ENCODE results near the gene EED. TPM values are rescaled to one million over a fixed set of nuclear protein-coding genes. Genes with fewer than 3 reads are reported as not detected.

The EED gene
- total and polyA plus RNA-seq, 4 donors = 5.4 to 17.1 (median 8.2) TPM

DNA sequence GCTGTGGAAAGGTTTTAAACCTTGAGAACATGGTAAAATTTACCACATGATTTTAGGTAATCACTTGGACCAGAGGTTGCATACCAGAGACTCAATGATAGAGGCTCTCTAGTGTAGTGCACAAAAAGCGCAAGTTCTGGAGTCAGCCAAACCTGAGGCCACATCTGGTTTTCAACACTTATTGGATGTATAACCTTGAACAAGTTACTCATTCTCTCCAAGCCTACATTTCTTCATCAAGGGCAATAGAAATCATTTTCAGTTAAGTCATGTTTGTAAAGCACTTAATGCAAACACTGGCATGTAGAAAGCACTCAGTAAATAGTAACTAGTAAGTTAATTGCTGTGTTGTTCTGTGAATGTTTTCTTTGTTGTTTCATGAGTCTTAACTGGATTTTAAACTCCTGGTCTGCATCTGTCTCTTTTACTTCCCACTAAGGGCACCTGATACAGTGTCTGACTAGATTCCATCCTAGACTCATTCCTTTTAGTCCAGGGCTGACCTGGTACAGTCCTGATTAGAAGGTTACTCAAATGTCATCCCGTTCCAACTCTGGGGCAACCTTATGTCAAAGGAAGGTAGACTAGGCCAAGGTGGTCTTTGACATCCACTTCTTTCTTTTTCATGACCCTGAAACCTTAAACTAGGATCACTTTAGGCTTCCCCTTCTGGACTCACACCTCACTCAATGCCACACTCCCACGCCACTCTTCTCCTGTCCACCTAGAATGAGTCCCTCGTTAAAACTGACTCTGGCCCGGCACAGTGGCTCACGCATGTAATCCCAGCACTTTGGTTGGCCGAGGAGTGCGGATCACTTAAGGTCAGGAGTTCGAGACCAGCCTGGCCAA lies 34.5 kb upstream of the EED start:
- TF ChIP-seq, protein P1, sequence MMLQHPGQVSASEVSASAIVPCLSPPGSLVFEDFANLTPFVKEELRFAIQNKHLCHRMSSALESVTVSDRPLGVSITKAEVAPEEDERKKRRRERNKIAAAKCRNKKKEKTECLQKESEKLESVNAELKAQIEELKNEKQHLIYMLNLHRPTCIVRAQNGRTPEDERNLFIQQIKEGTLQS (IDR thresholded peaks at IDR 0.05) = peak; percentile 40
- TF ChIP-seq JUND (IDR thresholded peaks at IDR 0.05) (peak; percentile 25 to 40), YY1 (IDR thresholded peaks at IDR 0.05) (no peak), RAD21 (IDR thresholded peaks at IDR 0.05) (no peak), HNF4A (conservative IDR thresholded peaks at IDR 0.05) (peak in 1 of 2 donors; percentile 35), RXRA (IDR thresholded peaks at IDR 0.05) (peak; percentile 26 to 27), GABPA (IDR thresholded peaks at IDR 0.05 in 1 of 2, conservative IDR thresholded peaks at IDR 0.05 in 1 of 2) (no peak)
- TF ChIP-seq, protein P2, sequence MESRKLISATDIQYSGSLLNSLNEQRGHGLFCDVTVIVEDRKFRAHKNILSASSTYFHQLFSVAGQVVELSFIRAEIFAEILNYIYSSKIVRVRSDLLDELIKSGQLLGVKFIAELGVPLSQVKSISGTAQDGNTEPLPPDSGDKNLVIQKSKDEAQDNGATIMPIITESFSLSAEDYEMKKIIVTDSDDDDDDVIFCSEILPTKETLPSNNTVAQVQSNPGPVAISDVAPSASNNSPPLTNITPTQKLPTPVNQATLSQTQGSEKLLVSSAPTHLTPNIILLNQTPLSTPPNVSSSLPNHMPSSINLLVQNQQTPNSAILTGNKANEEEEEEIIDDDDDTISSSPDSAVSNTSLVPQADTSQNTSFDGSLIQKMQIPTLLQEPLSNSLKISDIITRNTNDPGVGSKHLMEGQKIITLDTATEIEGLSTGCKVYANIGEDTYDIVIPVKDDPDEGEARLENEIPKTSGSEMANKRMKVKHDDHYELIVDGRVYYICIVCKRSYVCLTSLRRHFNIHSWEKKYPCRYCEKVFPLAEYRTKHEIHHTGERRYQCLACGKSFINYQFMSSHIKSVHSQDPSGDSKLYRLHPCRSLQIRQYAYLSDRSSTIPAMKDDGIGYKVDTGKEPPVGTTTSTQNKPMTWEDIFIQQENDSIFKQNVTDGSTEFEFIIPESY (IDR thresholded peaks at IDR 0.05) = no peak
- TF ChIP-seq, protein P3, sequence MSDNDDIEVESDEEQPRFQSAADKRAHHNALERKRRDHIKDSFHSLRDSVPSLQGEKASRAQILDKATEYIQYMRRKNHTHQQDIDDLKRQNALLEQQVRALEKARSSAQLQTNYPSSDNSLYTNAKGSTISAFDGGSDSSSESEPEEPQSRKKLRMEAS (IDR thresholded peaks at IDR 0.05) = no peak
- TF ChIP-seq, protein P4, sequence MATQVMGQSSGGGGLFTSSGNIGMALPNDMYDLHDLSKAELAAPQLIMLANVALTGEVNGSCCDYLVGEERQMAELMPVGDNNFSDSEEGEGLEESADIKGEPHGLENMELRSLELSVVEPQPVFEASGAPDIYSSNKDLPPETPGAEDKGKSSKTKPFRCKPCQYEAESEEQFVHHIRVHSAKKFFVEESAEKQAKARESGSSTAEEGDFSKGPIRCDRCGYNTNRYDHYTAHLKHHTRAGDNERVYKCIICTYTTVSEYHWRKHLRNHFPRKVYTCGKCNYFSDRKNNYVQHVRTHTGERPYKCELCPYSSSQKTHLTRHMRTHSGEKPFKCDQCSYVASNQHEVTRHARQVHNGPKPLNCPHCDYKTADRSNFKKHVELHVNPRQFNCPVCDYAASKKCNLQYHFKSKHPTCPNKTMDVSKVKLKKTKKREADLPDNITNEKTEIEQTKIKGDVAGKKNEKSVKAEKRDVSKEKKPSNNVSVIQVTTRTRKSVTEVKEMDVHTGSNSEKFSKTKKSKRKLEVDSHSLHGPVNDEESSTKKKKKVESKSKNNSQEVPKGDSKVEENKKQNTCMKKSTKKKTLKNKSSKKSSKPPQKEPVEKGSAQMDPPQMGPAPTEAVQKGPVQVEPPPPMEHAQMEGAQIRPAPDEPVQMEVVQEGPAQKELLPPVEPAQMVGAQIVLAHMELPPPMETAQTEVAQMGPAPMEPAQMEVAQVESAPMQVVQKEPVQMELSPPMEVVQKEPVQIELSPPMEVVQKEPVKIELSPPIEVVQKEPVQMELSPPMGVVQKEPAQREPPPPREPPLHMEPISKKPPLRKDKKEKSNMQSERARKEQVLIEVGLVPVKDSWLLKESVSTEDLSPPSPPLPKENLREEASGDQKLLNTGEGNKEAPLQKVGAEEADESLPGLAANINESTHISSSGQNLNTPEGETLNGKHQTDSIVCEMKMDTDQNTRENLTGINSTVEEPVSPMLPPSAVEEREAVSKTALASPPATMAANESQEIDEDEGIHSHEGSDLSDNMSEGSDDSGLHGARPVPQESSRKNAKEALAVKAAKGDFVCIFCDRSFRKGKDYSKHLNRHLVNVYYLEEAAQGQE (IDR thresholded peaks at IDR 0.05) = no peak
- no peak overlapping the region for H3K27ac ChIP-seq (ENCODE audit: low read depth in 1 of 2, low read length in 2 of 2)
- H3K9ac ChIP-seq (ENCODE audit: low read depth in 1 of 2, low read length in 2 of 2) = no peak overlapping the region
- peaks cover 0 to 3% (median 0%) of the 10 kb centered on the region in 4 donors for H3K4me1 ChIP-seq (ENCODE audit: control insufficient read depth in 4 of 4, insufficient read depth in 4 of 4, low read length in 3 of 4)
- no peaks in the 10 kb centered on the region for H3K9me3 ChIP-seq (ENCODE audit: control insufficient read depth in 4 of 4, low read length in 3 of 4)
- H3K27me3 ChIP-seq (ENCODE audit: control insufficient read depth in 4 of 4, insufficient read depth in 4 of 4, low read length in 3 of 4) = no peaks in the 10 kb centered on the region
- no peak for DNase-seq (ENCODE audit: low spot score)
- H3K36me3 ChIP-seq (ENCODE audit: control insufficient read depth in 4 of 4, insufficient read depth in 3 of 4, low read depth in 1 of 4, low read length in 3 of 4) = no peaks in the 10 kb centered on the region
- WGBS = 91% methylated on average over 9 of the region's 9 CpGs
- H3K4me3 ChIP-seq (ENCODE audit: low read depth in 1 of 3, low read length in 3 of 3) = no peak overlapping the region

DNA sequence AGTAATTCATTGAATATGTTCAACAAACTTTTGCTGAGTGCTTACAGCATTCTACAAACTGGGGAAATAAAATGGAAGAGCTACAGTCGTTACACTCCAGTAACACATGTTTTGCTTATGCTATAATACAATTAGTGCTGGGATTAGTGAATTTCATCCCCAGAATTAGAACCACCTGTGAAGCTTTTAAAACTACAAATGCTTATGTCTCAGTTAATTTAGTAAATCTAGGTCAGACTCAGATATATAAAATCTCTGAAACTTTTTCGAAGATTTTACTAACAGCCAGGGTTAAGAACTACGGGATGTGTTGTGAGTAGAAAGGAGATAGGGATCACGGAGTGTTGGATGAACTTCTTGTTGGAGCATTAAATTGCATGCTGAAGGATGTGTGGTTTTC lies 33.7 kb upstream of the EED start:
- H3K36me3 ChIP-seq (ENCODE audit: control insufficient read depth in 4 of 4, insufficient read depth in 3 of 4, low read depth in 1 of 4, low read length in 3 of 4) = no peaks in the 10 kb centered on the region
- DNase-seq (ENCODE audit: low spot score) = no peak
- no peak overlapping the region for H3K27ac ChIP-seq (ENCODE audit: low read depth in 1 of 2, low read length in 2 of 2)
- no peak overlapping the region for H3K4me3 ChIP-seq (ENCODE audit: low read depth in 1 of 3, low read length in 3 of 3)
- 93% methylated on average over 4 of the region's 4 CpGs for WGBS
- H3K27me3 ChIP-seq (ENCODE audit: control insufficient read depth in 4 of 4, insufficient read depth in 4 of 4, low read length in 3 of 4) = no peaks in the 10 kb centered on the region
- no peak overlapping the region for H3K9ac ChIP-seq (ENCODE audit: low read depth in 1 of 2, low read length in 2 of 2)
- H3K9me3 ChIP-seq (ENCODE audit: control insufficient read depth in 4 of 4, low read length in 3 of 4) = no peaks in the 10 kb centered on the region
- peaks cover 0 to 3% (median 0%) of the 10 kb centered on the region in 4 donors for H3K4me1 ChIP-seq (ENCODE audit: control insufficient read depth in 4 of 4, insufficient read depth in 4 of 4, low read length in 3 of 4)
- TF ChIP-seq, protein P4 (IDR thresholded peaks at IDR 0.05) = no peak
- TF ChIP-seq NR2F2 (IDR thresholded peaks at IDR 0.05) = no peak
- TF ChIP-seq, protein P2 (IDR thresholded peaks at IDR 0.05) = no peak
- TF ChIP-seq FOXA2 (IDR thresholded peaks at IDR 0.05) = no peak
- TF ChIP-seq TAF1 (conservative IDR thresholded peaks at IDR 0.05) = no peak
- no peak for TF ChIP-seq RAD21 (IDR thresholded peaks at IDR 0.05)
- no peak for TF ChIP-seq HNF4A (conservative IDR thresholded peaks at IDR 0.05)
- no peak for TF ChIP-seq FOXA1 (IDR thresholded peaks at IDR 0.05)
- TF ChIP-seq, protein P1 (IDR thresholded peaks at IDR 0.05) = no peak
- TF ChIP-seq, protein P3 (IDR thresholded peaks at IDR 0.05) = no peak
- TF ChIP-seq, protein P5, sequence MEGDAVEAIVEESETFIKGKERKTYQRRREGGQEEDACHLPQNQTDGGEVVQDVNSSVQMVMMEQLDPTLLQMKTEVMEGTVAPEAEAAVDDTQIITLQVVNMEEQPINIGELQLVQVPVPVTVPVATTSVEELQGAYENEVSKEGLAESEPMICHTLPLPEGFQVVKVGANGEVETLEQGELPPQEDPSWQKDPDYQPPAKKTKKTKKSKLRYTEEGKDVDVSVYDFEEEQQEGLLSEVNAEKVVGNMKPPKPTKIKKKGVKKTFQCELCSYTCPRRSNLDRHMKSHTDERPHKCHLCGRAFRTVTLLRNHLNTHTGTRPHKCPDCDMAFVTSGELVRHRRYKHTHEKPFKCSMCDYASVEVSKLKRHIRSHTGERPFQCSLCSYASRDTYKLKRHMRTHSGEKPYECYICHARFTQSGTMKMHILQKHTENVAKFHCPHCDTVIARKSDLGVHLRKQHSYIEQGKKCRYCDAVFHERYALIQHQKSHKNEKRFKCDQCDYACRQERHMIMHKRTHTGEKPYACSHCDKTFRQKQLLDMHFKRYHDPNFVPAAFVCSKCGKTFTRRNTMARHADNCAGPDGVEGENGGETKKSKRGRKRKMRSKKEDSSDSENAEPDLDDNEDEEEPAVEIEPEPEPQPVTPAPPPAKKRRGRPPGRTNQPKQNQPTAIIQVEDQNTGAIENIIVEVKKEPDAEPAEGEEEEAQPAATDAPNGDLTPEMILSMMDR (IDR thresholded peaks at IDR 0.05; ENCODE audit: low read depth, low read length, missing input control) = no peak
